ENCODE measurements around the gene TP53I13. TPM values are rescaled to one million over a fixed set of nuclear protein-coding genes. Genes with fewer than 3 reads are reported as not detected.

The TP53I13 gene
- total RNA-seq, 3 donors from 2014 or later = 43.9 to 75.4 (median 46.9) TPM

GRCh38 chr17:29608986-29609385 lies 40.5 kb downstream of the TP53I13 start:
- ATAC-seq = no peak
- DNase-seq = no peak

DNA sequence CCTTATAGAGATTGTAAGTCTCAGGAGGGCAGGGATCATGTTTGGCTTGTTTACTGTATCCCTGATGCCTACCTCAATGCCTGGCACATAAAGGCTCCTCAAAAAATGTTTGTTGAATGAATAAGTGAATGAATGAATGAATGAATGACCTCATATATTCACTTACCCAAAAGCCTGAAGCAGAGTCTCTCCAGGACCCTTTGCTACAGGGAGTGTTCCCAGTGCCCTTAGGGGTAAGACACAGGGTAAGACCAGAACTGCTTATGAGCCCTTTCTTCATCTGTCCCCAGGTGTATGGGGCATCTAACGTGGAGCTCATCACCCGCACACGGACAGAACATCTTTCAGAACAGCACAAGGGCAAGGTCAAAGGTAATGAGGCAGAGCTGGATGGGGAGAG lies 41.9 kb downstream of the TP53I13 start:
- intact Hi-C loops (cut with DNase I, micrococcal nuclease) = no loop called here
- ATAC-seq = no peak
- TF ChIP-seq, protein P1, sequence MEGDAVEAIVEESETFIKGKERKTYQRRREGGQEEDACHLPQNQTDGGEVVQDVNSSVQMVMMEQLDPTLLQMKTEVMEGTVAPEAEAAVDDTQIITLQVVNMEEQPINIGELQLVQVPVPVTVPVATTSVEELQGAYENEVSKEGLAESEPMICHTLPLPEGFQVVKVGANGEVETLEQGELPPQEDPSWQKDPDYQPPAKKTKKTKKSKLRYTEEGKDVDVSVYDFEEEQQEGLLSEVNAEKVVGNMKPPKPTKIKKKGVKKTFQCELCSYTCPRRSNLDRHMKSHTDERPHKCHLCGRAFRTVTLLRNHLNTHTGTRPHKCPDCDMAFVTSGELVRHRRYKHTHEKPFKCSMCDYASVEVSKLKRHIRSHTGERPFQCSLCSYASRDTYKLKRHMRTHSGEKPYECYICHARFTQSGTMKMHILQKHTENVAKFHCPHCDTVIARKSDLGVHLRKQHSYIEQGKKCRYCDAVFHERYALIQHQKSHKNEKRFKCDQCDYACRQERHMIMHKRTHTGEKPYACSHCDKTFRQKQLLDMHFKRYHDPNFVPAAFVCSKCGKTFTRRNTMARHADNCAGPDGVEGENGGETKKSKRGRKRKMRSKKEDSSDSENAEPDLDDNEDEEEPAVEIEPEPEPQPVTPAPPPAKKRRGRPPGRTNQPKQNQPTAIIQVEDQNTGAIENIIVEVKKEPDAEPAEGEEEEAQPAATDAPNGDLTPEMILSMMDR (IDR thresholded peaks at IDR 0.05) = no peak
- no peaks in the 10 kb centered on the region for H3K9me3 ChIP-seq
- DNase-seq = no peak
- H3K4me1 ChIP-seq (ENCODE audit: low read depth) = peaks cover 22% of the 10 kb centered on the region
- no peak overlapping the region for H3K4me3 ChIP-seq
- H3K36me3 ChIP-seq (ENCODE audit: low read depth) = no peaks in the 10 kb centered on the region

More at GRCh38 chr17:29608986-29609385, 40.5 kb downstream of the TP53I13 start:
- Histone ChIP-seq H3K36me3 (ENCODE audit: low read depth) (no peaks in the 10 kb centered on the region), H3K4me3 (no peak overlapping the region), H3K4me1 (ENCODE audit: low read depth) (peaks cover 8% of the 10 kb centered on the region), H3K9me3 (no peaks in the 10 kb centered on the region)
- intact Hi-C loops (cut with DNase I, micrococcal nuclease) = no loop called here
- TF ChIP-seq, protein P1 (IDR thresholded peaks at IDR 0.05) = no peak

GRCh38 chr17:29611351-29612093 lies 43.0 kb downstream of the TP53I13 start:
- TF ChIP-seq, protein P1 (IDR thresholded peaks at IDR 0.05) = no peak
- intact Hi-C loops (cut with DNase I, micrococcal nuclease) = no loop called here
- DNase-seq (no peak), ATAC-seq (no peak)
- Histone ChIP-seq H3K36me3 (ENCODE audit: low read depth) (no peaks in the 10 kb centered on the region), H3K9me3 (no peaks in the 10 kb centered on the region), H3K4me3 (no peak overlapping the region), H3K4me1 (ENCODE audit: low read depth) (peaks cover 32% of the 10 kb centered on the region)

DNA sequence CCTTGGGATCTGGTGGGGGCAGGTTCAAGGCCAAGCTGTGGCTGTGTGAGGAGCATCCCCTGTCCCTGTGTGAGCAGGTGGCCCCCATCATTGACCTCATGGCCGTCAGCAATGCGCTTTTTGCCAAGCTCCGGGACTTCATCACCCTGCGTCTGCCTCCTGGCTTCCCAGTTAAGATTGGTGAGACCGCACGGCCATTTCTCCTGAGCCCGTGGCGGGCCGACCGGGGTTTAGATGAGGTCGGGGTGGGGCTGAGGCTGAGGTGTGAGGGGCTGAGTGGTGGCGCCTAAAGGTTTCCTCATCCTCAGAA lies 43.5 kb downstream of the TP53I13 start:
- DNase-seq (no peak), ATAC-seq (no peak)
- intact Hi-C loops (cut with DNase I, micrococcal nuclease) = no loop called here
- TF ChIP-seq, protein P1 (IDR thresholded peaks at IDR 0.05) = no peak
- H3K4me1 ChIP-seq (ENCODE audit: low read depth) = peaks cover 37% of the 10 kb centered on the region
- H3K4me3 ChIP-seq = no peak overlapping the region
- no peaks in the 10 kb centered on the region for H3K9me3 ChIP-seq
- H3K36me3 ChIP-seq (ENCODE audit: low read depth) = no peaks in the 10 kb centered on the region

DNA sequence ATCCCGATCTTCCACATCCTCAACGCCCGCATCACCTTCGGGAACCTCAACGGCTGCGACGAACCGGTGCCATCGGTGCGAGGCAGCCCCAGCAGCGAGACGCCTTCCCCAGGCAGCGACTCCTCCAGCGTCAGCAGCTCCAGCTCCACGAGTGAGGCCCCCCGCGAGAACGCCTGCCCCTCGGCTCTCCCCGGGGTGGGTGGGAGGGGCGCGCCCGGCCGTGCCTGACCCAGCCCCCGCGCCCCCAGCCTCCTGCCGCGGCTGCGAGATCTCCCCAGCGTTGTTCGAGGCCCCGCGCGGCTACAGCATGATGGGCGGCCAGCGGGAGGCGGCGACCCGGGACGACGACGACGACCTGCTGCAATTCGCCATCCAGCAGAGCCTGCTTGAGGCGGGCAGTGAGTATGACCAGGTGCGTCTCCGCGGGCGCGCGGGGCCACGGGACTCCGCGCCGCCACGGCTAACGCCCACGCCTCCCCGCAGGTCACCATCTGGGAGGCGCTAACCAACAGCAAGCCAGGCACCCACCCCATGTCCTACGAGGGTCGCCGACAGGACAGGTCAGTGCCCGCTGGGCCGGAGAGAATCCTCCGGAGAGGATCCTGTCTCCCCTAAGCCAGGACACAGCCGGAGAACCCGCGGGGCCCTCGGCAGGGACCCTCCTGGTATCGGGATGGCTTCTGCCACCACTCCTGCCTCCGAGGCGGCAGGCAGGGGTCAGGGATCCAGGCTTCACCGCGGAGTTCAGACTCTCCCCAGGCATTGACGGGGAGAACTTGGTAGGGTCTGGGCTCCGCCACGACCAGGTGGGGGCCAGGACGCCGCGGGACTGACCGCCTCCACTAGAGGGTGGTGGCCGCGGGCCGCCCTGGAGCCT lies 44.1 kb downstream of the TP53I13 start:
- Histone ChIP-seq H3K9me3 (no peaks in the 10 kb centered on the region), H3K4me1 (ENCODE audit: low read depth) (peaks cover 43% of the 10 kb centered on the region), H3K36me3 (ENCODE audit: low read depth) (no peaks in the 10 kb centered on the region), H3K4me3 (no peak overlapping the region)
- no peak for ATAC-seq
- intact Hi-C loops (cut with DNase I, micrococcal nuclease) = no loop called here
- DNase-seq = peak in 1 of 3 donors; percentile 62
- TF ChIP-seq, protein P1 (IDR thresholded peaks at IDR 0.05) = no peak

Data from mucosa of descending colon (tissue), 3 donors.